ENCODE data around the gene VCX3A. TPM values are rescaled to one million over a fixed set of nuclear protein-coding genes. Genes with fewer than 3 reads are reported as not detected.

Gene VCX3A
- total and polyA plus RNA-seq, 2 of the 4 experiments (the other 2 are of a cell fraction): not detected

- Histone ChIP-seq H4K5ac (ENCODE audit: low read depth, low read length) (no peak overlapping the region), H4K91ac (ENCODE audit: insufficient read depth, low read depth, low read length) (no peak overlapping the region), H3K79me1 (ENCODE audit: low read depth in 1 of 2, low read length in 2 of 2) (no peaks in the 10 kb centered on the region), H2AK5ac (ENCODE audit: low read depth, low read length) (no peak overlapping the region), H3K4me3 (ENCODE audit: insufficient read depth, low read depth, low read length) (no peak overlapping the region), H3K27me3 (ENCODE audit: control insufficient read depth, insufficient read depth, low read length) (no peaks in the 10 kb centered on the region), H3K9ac (ENCODE audit: low read depth, low read length) (no peak overlapping the region), H3K9me1 (ENCODE audit: insufficient read depth, low read length) (no peaks in the 10 kb centered on the region), H2BK15ac (ENCODE audit: low read depth, low read length) (no peak overlapping the region), H3K4me2 (ENCODE audit: low read depth, low read length) (no peak overlapping the region), H3K18ac (ENCODE audit: low read depth, low read length) (no peak overlapping the region), H3K36me3 (ENCODE audit: control insufficient read depth, insufficient read depth, low read length) (no peaks in the 10 kb centered on the region), H3K9me3 (ENCODE audit: control insufficient read depth, insufficient read depth, low read length) (peaks cover 3% of the 10 kb centered on the region; the same call in 1 of the 2 replicates), H2AFZ (replicated peaks; ENCODE audit: low read length, poor library complexity) (no peak overlapping the region), H3K23ac (ENCODE audit: low read depth, low read length) (no peak overlapping the region), H3K4me1 (ENCODE audit: control insufficient read depth, insufficient read depth, low read length) (no peaks in the 10 kb centered on the region), H3K56ac (ENCODE audit: extremely low read depth, insufficient read depth, low read length) (no peak overlapping the region), H2BK5ac (ENCODE audit: low read depth, low read length, poor library complexity, severe bottlenecking) (no peak overlapping the region), H4K8ac (ENCODE audit: low read depth in 2 of 2, low read length in 2 of 2) (no peak overlapping the region), H3K4ac (ENCODE audit: low read depth, low read length) (no peak overlapping the region), H4K20me1 (ENCODE audit: insufficient read depth, low read length) (no peaks in the 10 kb centered on the region), H3K27ac (ENCODE audit: insufficient read depth, low read length) (no peak overlapping the region), H2AK9ac (replicated peaks; ENCODE audit: low read depth, low read length, poor library complexity) (no peak overlapping the region), H2BK120ac (ENCODE audit: low read depth, low read length) (no peak overlapping the region), H3K14ac (replicated peaks; ENCODE audit: low read depth, low read length) (no peak overlapping the region), H2BK20ac (ENCODE audit: low read depth, low read length) (no peak overlapping the region)
- WGBS, 2 experiments (ENCODE audit: extremely low coverage in 2 of 2, insufficient read length in 1 of 2): no CpG with 5 or more reads among the region's 3 CpGs
- DNase-seq: no peak
- intact Hi-C loops (cut with micrococcal nuclease): no loop called here
- no peak for ATAC-seq (ENCODE audit: low read depth)
- POLR2A ChIA-PET (ENCODE audit: unreplicated experiment): no interaction called here
- CTCF ChIA-PET: no interaction called here
- no peak for TF ChIP-seq RAD21 (IDR thresholded peaks at IDR 0.05; ENCODE audit: low read length)
- TF ChIP-seq NFE2L2 (IDR thresholded peaks at IDR 0.05; ENCODE audit: low read depth, low read length): no peak
- TF ChIP-seq BHLHE40 (IDR thresholded peaks at IDR 0.05; ENCODE audit: low read depth, low read length): no peak
- no peak for TF ChIP-seq CEBPB (IDR thresholded peaks at IDR 0.05; ENCODE audit: low read depth, low read length)
- no peak for TF ChIP-seq CHD1 (IDR thresholded peaks at IDR 0.05; ENCODE audit: low read depth, low read length)
- TF ChIP-seq MAZ (IDR thresholded peaks at IDR 0.05; ENCODE audit: borderline replicate concordance, low read depth, low read length): no peak
- TF ChIP-seq ELK1 (IDR thresholded peaks at IDR 0.05; ENCODE audit: borderline replicate concordance, low read depth, low read length): no peak
- TF ChIP-seq SMC3 (IDR thresholded peaks at IDR 0.05; ENCODE audit: low read depth, low read length): no peak
- TF ChIP-seq FOS (IDR thresholded peaks at IDR 0.05; ENCODE audit: low read depth, low read length): no peak
- TF ChIP-seq RFX5 (IDR thresholded peaks at IDR 0.05; ENCODE audit: low read depth, low read length): no peak
- TF ChIP-seq USF2 (IDR thresholded peaks at IDR 0.05; ENCODE audit: low read depth, low read length): no peak
- no peak for TF ChIP-seq CTCF (conservative IDR thresholded peaks at IDR 0.05; ENCODE audit: low read depth, low read length)
- no peak for TF ChIP-seq POLR2A (IDR thresholded peaks at IDR 0.05; ENCODE audit: low read depth, low read length)
- TF ChIP-seq MAFK (IDR thresholded peaks at IDR 0.05; ENCODE audit: low read depth, low read length): no peak
- no peak for TF ChIP-seq RCOR1 (IDR thresholded peaks at IDR 0.05; ENCODE audit: insufficient replicate concordance, low read length)
- no peak for TF ChIP-seq MXI1 (IDR thresholded peaks at IDR 0.05; ENCODE audit: borderline replicate concordance, low read depth, low read length)
- BruUV-seq (replicated peaks): no TSS peak
- in situ Hi-C loops (cut with MboI; ENCODE audit: low sequenced_read_pairs): no loop called here
- dilution Hi-C loops (cut with HindIII; ENCODE audit: low sequenced_read_pairs, unreplicated experiment): no loop called here
These were observed 33.1 kb upstream of the VCX3A start for GRCh38 chrX:6568031-6568430.
